NCI-H1436 (cell line): ENCODE data around the gene DTNBP1.
A peak's percentile ranks its signal among the peaks of the same experiment; 100 is the strongest.

Source experiments
- DNase-seq: peaks from one replicate; lab custom pipeline; 2025; lab: John Stamatoyannopoulos, UW

The DTNBP1 gene

DNA sequence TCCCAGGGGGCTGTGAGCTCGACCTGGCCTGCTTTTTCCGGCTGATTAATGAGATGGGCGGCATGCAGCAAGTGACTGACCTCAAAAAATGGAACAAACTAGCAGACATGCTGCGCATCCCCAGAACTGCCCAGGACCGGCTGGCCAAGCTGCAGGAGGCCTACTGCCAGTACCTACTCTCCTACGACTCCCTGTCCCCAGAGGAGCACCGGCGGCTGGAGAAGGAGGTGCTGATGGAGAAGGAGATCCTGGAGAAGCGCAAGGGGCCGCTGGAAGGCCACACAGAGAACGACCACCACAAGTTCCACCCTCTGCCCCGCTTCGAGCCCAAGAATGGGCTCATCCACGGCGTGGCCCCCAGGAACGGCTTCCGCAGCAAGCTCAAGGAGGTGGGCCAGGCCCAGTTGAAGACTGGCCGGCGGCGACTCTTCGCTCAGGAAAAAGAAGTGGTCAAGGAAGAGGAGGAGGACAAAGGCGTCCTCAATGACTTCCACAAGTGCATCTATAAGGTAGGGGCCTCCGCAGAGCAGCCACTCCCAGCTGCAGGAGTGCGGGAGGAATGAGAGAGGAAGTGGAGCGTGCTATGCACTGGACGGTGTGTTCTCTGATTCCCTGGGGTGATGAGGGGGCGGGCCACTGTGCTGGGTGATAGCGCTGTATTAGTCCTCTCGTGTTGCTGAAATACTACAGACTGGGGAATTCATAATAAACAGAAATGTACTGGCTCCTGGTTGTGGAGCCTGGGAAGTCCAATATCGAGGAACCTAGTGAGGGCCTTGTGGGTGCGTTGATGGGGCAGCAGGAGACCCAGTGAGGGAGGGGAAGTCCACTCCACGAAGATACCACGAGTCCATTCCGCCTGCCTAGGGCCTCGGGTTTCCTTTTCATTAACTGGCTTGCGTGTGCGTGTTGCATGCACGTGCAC lies 161.7 kb downstream of the DTNBP1 start:
- no peak for DNase-seq

DNA sequence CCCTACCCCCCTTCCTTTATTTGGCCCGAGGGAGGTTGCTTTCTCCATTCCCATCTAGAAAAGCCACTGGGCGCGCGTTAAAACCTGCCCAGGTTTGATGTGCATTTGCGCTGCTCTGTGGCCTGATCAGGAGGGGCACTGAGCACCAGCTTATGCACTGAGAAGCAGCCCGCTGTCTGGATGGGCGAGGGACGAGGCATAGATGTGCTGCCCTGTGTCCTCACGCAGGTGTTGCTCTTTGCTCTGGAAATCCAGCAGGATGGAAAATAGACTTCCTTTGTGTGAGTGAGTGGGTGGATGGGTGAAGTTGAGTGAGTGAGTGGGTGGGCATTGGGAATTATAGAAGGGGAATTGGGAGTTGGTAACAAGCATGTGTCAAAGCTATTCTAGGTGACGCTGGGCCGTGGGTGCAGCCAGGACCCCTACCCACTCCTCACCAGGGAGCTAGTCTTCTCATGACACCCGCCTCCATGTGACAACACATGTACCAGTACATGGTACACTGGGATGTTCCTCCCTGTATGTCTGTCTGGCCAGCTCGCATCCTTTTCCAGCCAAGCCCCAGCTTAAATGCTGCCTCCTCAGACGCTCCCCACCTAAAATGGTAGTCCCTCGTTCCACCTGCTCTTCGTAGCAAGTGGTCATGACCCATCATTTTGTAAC lies 162.6 kb downstream of the DTNBP1 start:
- DNase-seq = no peak

DNA sequence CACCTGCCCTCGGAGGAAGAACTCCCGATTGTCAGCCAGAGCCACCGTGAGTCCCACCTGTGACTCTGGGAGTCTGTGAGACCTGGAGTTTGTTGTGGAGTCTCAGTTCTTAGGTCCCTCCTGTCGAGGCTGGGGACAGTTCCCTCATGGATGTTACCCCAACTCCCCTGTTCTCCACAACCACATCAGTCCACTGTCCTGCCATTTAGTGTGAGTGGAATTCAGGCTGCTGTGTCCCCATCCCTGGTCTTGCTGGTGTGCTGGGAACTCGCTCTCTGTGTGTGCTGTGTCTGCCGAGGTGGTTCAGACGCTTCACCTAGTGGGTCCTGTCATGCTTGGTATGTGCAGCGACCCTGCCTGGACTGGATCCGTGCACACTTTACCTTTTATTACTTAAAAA lies 163.2 kb downstream of the DTNBP1 start:
- DNase-seq = no peak

DNA sequence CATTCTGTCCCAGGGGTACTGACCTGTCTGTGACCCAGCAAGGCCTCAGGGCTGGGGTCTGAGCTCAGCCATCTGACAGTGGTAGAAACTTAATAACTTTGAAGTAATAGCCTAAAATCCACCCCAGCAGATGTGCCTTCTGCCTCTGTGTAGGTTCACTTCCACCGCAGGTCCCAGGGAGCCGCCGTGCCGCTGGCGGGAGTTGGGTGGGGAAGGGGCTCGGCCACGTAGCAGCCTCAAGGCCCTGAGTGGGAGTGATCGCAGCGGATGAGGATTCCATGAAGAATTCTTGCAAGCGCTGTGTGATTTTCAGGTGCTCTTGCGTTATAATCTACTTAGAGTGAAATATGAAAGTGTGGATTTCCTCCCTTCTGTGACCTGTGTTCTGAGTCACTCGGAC lies 163.7 kb downstream of the DTNBP1 start:
- no peak for DNase-seq

DNA sequence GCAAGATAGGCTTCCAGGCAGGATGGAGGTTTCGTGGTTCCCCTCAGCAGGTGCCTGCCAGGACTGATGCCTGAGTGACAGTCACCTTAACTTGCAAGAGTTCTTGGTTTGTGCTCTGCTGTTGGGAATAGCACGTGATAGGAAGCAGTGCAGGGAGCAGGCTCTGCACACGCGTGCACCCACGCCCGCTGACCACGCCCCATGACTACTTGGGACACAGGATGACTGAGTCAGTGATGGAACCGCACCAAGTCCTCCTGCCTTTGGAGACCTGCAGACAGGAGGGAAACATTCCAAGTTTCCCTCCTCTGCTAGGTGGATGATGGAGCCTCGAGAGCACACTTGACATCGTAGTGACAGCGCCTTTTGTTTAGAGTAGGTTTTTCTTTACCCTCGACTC lies 164.2 kb downstream of the DTNBP1 start:
- no peak for DNase-seq

DNA sequence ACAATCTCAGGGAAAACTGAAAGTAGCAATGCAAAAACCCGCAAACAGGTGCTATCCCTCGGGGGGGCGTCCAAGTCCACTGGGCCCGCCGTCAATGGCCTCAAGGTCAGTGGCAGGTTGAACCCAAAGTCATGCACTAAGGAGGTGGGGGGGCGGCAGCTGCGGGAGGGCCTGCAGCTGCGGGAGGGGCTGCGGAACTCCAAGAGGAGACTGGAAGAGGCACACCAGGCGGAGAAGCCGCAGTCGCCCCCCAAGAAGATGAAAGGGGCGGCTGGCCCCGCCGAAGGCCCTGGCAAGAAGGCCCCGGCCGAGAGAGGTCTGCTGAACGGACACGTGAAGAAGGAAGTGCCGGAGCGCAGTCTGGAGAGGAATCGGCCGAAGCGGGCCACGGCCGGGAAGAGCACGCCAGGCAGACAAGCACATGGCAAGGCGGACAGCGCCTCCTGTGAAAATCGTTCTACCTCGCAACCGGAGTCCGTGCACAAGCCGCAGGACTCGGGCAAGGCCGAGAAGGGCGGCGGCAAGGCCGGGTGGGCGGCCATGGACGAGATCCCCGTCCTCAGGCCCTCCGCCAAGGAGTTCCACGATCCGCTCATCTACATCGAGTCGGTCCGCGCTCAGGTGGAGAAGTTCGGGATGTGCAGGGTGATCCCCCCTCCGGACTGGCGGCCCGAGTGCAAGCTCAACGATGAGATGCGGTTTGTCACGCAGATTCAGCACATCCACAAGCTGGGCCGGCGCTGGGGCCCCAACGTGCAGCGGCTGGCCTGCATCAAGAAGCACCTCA lies 166.3 kb downstream of the DTNBP1 start:
- DNase-seq = no peak

DNA sequence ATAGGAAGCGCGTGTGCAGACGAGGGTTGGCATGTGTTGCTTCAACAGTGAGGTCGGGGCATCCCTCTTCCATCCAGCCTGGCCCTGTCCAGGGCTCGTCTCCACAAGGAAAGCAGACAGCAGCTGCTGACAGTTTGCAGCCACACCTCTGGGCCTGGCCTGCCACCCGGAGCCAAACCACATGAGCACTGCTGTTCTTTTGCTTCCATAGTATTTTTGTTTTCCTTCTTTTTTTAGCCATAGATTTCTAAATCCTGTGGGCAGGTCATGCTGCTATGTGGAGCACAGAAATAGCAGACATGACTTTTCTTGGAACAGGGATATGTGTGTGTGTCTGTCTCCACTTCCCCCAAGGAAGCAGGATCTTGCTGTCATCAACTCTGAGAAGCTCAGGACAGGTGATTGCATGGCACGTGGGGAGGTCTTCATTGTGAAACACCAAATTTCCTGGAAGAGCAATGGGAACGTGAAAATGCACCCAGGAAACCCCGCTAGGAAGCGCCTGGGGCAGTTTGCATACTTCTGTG lies 167.4 kb downstream of the DTNBP1 start:
- no peak for DNase-seq

DNA sequence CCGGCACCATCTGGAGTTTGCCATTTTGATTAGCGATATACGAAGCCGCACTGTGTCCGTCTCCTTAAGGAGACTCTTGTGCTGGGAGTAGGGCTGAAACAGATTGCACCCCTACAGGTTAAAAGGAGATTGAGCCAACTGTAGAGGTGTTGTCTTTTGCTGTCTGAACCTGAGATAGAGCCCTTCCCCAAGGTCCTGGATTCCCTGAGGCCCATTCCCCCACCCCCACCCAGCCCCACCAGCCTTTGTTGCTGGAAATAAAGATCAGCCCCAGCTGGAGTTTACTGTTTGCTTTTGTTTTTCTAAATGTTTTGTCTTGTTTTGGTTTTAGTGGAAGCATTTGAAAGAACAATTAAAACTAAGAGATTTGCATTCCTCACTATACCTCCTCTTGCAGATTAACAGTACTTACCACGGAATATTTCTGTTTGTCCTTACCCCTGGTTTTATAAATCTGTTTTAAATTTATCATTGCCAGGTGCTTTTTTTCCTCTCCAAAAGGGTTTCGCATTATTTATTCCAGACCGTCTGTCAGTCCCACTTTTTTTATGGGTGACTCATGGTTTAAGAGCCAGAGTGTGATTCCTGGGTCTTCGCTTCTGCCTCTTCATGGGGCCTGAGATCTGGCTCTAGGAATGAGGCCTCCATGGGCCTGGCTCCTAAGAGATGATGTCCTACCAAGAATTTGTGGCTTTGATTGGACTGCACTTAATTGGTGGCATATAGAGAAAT lies 169.2 kb downstream of the DTNBP1 start:
- no peak for DNase-seq

DNA sequence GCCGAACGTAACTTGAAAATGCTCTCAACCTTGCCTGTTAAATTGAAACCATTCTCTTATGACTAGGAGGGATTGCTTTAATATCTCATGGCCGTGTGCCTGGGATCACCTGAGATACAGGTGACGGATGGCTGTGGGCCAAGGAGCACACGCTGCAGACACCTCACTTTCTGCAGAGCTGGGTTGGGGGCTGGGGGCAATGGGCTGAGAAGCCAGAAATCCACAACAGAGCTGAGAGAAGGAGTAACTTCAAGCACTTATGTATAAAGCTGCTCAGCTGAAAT lies 170.9 kb downstream of the DTNBP1 start:
- no peak for DNase-seq

DNA sequence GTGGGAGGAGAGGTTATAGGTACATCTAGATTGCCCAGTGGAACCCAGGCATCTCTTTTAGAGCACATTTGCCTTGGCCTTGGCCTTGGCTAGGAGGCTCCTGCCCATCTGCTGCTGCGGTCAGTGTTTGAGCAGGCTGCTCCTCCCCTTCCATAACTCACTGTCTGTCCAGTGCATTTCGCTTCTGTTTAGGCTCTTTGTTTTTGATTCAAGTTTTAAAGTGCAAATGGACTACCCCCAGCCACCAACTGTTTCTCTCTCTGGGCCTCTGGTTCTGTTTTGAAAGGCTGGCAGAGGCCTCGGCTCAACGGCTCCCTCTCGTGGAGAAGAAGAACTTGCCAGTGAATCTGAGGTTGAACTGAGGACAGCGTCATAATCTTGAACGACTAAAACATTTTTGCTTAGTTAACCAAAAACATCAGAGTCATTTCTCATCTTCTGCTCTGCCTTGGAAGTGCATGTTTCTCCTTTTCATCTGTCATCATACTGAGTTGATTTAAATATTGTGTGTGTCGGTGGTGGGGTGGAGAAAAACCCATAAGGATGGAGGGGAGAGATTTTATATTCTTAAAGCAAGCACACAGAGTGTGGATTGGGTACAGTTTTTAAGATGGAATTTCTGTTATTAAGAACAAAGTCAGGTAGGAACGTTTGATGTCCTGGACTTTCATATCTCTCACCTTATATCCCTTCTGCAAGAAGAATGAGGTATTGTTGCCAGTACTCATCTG lies 171.4 kb downstream of the DTNBP1 start:
- DNase-seq = peak; percentile 48

DNA sequence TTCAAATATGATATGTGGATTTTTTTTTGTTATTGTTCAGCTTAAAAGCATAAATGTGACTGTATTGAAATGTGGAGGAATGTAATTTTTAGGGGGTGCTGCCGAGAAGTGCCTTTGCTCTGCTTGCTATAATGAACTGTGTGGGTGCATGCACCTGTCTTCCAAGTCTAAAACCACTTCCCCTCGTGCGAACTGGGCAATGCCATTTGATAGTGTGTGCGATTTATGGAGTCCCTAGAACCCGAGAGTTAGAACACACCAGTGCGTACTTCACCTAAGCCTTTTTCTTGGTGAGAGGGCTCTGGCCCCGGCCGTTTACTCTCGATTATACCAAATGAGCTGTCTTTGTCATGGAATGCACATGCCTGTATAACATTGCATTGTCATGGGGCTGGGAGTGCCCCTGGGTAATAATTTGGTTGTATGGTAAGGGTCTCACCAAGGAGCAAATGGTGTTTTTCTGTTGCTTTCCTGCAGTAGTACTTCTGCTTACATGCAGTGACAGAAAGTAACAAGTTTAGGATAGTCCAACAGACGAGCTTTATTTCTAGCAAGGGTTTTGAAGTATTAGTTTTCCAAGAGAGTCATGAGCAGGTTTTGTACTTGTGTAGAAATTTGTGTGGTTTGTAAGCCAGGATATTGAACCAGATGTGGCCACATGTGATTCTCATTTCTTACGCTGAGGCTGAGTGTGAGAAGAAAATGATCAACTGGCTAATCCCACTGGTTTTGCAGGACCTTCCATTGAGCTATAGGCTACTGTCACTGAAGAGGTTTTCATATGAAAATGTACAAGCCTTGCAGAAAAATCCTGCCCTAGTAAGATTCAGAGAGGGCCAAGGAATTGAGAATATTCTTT lies 172.4 kb downstream of the DTNBP1 start:
- DNase-seq = no peak

DNA sequence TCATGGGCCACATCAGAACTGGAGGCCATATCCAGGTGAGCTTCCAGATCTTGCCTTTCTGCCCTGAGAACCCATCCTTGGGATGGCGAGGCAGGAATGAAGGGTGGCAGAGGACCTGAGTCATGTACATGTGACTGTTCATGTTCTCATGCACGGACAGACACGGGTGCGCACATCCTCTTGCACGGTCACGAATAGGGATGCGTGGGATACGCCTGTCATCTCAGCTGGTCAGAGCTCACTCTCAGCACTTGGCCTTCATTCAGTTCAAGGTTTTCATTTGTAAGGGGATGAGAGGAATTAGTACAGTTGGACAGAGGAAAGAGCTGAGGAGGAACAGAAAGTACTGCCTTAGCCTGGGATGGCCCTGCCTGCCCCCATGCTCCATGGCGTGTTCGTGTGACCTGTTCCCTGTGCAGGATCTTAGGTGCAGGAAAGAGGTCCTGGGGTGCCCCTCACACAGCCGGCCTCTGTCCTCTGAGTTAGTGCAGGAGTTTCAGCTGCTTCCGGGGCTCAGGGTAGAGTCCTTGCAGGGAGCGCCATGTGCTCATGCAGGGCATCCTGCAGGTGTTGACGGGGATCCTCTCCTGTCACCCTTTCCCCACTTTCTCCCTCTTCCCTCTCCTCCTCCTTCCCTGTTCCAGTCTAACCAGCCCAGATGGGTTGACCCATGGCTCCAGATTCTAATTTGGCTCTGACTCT lies 173.4 kb downstream of the DTNBP1 start:
- no peak for DNase-seq

DNA sequence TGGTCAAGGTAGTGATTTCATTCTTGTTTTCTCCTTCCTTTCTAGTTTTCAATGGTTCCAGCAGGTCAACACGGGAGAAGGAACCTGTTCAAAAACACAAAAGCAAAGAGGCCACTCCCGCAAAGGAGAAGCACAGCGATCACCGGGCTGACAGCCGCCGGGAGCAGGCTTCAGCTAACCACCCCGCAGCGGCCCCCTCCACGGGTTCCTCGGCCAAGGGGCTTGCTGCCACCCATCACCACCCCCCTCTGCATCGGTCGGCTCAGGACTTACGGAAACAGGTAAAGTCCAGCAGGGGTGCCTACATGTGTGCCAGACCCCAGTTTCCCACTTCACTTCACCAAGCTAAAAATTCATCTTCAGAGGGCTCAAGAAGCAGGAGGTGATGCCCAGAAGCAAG lies 175.6 kb downstream of the DTNBP1 start:
- DNase-seq = no peak

DNA sequence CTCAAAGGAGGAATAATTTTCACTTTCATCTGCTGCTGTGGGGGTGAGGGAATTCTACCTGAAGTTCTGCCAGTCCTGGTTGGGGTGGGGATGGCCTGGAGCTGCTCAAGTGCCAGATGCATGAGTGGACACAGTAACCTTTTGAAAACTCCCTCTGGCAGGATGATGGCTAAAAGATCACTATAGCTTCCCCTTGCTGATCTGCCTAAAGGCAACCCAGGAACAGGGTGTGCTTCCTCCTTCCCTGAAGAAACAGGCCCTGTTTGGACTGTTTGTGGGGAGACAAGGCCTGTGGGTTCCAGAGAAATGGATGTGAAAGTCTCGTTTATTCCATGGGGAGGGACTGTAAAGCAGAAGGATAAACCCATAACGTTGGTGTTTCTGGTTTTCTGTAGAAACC lies 176.9 kb downstream of the DTNBP1 start:
- no peak for DNase-seq

DNA sequence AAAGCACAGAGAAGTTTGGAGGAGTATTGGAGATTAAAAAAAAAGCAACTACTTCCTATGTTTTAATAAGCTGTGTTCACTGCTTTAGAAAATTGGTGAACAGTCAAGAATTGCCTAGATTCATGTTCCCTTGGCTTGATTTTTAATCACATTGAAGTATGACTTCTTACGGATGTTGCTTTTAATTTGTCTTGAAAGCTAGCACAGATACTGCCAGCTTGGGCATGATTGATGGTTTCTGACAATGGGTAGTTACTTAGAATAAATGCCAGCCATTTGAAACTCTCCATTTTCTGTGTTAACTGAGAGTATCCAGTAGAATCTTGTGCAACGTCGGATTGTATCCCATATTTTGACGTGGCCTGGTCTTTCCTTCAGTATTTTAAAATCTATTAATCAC lies 178.0 kb downstream of the DTNBP1 start:
- DNase-seq = no peak

DNA sequence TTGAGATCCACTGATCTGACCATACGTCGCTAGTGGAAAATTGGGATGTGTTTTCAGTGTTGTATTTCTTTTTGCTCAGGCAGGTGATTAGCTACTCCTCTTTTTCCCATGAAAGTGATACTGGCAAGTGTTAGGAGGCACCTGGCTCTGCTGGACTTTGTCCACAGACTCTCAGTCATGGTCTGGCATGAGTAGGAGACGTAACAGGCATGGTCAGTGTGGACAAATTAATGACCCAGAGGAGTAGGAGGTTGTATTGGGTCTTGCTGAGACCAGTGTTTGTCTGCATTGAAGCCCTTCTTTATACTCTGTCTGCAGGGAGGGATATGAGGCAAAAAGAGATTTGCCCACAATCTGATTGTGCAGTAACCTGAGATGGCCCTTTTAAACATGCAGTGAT lies 178.7 kb downstream of the DTNBP1 start:
- DNase-seq = no peak

DNA sequence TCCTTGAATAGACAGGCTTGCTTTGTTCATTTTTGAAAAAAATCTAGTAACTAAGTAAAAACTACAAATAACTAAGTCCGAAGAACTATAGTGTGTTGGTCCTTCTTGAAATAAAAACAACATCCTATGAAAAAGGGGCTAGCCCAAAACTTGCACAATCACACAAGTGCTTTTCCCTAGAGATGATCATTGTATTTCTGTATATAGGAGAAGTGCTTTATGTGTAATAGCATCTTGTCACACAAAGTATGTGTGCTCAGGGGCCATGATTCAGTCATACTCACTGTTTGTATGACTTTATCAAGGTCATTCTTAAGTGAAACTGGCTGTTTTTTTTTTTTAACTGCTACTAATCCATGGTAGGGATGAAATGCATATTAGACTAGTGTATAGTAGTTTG lies 179.8 kb downstream of the DTNBP1 start:
- no peak for DNase-seq

DNA sequence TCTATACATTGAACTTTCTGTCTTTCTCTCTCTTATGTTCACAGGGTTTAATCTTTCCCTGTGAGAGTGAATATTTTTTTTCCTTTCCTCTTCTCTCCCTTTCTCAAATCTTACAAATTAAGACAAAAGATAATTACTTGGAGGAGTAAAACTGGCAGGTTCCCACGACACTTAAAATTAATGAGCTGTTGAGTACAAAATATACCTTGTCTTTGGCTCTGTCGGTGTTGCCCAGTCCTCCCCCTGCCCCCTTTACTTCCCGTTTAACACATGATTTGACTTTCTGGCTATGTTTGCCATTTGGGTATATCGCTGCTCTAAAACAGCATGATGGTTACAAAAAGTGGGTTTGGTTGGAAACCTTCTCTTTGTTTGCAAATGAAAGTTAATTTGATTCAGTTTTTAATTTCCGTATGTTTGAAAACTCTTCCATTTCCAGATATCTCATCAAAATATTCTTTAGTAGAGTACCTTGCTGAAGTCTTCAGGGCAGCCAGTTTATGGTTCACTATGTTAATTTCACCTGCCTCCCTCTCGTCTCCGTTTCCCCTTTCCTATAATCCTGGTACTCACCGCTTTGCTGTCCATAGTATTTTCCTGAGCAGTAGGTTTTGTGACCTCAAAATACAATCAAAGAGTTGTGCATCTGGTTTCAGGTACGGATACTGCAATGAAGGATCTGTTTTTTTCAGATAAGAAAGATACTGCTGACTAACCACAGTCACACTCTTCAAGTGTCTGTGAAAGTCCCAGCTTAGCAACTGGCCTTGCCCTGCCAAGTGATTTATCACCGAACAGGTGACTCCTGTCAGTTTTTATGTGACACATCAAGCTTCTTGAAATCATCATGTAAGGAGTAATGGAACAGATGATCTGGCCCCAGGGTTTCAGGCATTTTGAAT lies 181.2 kb downstream of the DTNBP1 start:
- no peak for DNase-seq

DNA sequence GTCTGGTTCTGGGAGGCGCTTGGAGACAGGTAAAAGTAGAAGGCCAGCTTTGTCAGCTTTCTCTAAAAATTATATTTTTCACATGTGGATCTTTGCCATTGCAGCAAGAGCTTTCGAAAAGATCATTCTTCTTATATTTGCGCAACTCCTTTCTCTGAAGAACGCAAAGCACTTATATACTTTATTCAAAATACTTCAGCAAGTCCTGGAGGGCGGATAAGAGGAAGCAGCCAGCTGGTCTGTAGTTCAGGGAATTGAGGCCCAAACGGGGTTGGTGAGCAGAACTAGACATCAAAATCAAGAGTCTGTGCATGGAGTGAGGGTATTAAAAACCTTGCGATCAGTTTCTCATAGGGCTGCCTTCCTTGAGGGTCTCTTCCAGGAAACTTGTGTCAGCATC lies 182.3 kb downstream of the DTNBP1 start:
- DNase-seq = no peak
